HG03558 (cell line): ENCODE data around the gene KLHL29.

Source experiments
- ATAC-seq: cut with Tn5 transposase; IDR thresholded peaks from one replicate; pipeline ENCODE4 v1.9.1; 2021; ENCODE audit warnings: moderate number of reproducible peaks; ENCODE audit not compliant: unreplicated experiment; ENCODE audit errors: extremely low read depth

Gene KLHL29

GRCh38 chr2:23583467-23583866 lies 198.5 kb downstream of the KLHL29 start:
- no peak for ATAC-seq

GRCh38 chr2:23584054-23584745 lies 199.2 kb downstream of the KLHL29 start:
- ATAC-seq: no peak

- no peak for ATAC-seq
These were observed 200.5 kb downstream of the KLHL29 start for GRCh38 chr2:23585273-23586170.

GRCh38 chr2:23586741-23587306 lies 201.8 kb downstream of the KLHL29 start:
- ATAC-seq: no peak

- ATAC-seq: no peak
These were observed 202.4 kb downstream of the KLHL29 start for GRCh38 chr2:23587341-23587880.

- no peak for ATAC-seq
These were observed 203.1 kb downstream of the KLHL29 start for GRCh38 chr2:23588106-23588505.

- ATAC-seq: no peak
These were observed 203.7 kb downstream of the KLHL29 start for GRCh38 chr2:23588508-23589201.

GRCh38 chr2:23589220-23589647 lies 204.3 kb downstream of the KLHL29 start:
- no peak for ATAC-seq

DNA sequence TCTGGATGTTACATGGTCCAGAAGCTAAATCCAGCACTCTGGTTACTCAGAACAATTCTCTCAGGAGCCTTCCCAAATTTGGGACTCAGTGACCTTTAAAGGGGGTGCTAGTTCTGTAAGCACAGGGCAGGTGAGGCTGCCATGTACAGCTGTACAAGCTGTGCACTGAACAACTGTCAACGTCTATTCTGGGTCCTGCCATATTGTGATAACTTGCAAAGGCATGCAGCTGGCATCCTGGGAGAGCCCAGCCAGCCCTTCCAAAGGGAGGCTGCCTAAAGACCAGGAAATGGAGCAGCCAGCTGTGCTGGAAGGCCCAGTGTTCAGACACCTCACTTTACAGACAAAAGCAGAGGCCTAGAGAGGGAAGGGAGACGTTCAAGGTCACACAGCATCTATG lies 204.8 kb downstream of the KLHL29 start:
- no peak for ATAC-seq

DNA sequence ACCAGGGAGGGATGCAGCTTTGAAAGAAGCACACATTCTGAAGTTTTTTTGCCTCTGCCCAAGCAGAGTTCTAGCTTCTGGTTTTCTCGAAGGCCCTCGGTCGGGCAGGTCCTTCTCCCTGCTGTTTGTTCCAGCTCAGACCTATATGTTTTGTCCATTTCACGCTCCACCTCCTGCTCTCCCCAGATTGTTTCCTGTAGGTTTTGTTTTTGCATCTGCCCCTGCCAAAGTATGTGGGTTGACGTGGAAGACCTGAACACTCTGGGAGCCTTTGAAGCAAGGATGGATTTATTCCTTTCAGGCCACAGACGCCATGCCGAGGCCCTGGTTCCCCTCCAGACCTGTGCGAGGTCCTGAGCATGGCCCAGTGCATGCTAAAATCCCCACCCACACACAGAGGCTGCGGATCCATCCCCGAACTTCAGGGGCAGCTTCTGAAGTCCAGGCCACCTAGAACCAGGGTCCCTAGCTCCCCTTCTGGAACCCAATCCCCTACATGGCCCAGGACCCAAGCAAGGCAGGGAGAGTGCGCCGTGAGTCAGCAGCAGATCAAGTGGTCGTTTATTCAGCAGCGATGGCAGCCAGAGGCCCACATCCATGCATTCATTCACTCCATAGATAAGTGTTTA lies 205.4 kb downstream of the KLHL29 start:
- no peak for ATAC-seq

DNA sequence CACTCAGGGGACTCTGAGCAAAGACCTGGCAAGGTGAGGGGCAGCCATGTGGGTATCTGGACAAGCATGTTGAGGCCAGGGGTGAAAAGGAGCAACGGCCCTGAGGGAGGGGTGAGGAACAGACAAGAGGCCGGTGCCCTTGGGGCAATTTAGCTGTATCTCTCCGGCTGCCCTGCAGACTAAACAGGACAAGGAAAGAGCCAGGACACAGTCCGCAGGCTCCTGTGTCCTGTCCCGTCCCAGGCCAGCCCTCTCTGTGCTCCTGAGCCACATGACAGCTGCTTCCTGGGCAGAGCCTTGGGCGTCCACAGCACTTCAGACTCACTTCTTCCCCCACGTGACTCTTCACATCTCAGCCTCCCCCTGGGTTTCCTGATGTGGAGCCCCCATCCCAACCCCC lies 206.1 kb downstream of the KLHL29 start:
- ATAC-seq: no peak

DNA sequence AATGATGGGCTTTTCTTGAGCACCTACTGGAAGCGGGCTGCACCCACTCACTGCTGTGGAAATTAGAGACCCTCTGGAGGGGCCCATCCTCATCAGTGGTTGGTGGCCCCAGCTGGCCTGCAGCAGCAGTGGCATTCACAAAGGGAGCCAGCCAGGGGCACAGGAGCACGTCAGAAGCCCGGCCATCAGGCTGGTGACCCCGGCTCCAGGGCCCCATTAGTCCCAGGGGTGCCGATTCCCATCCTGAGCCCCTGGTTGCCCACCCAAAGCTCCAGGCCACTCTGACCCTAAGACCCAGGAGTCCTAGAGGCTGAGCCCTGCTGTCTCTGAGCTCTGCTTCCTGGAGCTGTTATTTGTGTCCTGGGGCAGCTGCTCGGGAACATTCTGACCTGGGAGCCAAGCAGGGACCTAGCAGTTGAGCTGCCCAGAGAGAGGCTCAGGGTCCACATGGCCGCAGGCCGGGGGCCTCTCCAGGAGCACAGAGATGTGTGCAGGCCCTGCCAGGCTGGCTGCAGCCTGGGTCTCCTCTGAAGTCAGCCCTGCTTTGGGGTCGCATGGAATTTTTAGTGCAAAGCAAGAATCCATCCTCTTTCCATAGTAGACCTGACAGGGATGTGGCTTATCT lies 207.2 kb downstream of the KLHL29 start:
- no peak for ATAC-seq

DNA sequence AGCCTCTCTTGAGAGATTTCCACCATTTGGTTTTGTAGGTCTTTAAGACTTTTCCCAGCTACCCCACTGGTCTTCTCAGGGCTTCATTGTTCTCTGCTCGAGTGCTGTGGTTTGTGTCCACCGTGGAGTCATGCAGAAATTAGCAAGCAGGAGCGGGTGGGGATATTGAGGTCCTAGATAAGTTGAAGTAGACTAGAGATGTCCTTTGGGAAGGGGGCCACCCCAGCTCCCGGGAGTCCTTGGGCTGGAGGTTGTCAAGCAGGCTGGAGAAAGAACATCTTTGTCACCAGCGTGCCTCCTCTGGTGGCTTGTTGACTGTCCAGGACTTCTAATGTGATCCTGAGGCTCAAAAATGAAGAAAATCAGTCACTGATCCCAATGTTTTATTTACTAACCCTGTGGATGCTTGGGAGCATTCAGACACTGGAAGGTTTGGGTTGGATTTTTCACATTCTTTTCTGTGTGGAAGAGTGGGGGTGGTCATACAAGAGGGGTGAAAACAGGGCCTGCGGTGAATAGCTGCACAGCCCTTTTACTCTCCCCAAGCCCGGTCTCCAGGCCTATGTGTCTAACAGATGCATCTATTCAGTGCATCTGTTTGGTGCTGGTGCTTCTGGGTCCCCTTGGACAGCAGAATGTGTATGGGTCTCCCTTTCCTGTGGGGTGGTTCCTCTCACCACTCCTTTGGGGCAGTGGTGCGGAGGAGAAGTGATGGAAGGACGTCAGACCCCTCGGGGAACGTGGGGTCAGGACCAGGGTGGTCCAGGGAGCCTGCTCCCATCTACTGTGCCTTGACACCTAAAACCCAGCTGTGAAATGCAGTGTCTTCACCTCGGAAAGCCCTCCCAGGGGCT lies 208.1 kb downstream of the KLHL29 start:
- ATAC-seq: no peak

GRCh38 chr2:23593752-23594459 lies 208.9 kb downstream of the KLHL29 start:
- ATAC-seq: no peak

DNA sequence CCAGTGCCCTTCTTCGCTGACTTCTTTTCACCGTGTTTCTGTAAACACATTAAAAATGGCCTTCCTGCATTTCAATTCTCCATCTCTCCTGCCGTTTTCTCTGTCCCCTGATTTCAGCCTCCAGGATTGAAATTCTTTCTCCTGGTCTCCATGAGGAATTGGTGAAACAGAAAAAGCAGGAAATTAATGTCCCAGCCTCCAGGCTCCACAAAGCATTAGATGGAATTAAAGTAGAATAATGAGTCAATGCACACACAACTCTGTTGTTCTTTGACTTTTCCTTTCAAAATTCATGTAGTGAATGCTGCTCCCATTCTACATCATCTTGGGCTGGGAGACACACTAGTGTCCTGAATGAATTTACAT lies 209.5 kb downstream of the KLHL29 start:
- ATAC-seq: no peak

GRCh38 chr2:23595021-23595420 lies 210.0 kb downstream of the KLHL29 start:
- no peak for ATAC-seq

DNA sequence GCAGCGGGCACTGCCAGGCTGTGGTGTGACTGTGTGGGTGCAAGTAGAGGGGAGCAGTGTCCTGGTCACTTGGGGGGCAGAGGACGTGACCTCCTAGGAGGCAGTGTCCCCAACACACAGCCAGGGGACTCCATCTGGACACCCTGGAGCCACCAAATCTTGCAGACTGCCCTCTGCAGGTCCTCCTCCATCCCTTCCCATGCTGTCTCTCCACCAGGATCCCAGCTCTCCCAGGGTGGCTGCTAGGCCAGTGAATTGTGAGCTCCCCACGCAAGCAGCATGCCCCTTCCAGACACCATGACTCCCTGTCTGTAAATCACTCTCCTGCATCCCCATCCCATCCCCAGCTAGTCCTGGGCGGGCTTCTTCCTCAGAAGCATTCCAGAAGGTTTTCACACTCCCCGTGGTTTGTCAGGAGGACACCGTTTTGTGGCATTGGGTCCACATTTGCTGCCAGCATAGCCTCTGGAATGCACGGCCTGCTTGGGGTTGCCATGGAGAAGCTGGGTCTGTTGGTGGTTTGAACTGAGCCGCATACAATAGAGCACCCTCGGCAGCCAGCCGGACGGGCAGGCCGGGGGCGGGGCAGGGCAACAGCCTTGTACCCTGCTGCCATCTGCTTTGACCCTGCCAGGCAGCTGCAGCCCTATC lies 210.7 kb downstream of the KLHL29 start:
- no peak for ATAC-seq
